Osteoblast (primary cell): ENCODE results near the gene ACER3. TPM values are rescaled to one million over a fixed set of nuclear protein-coding genes. Genes with fewer than 3 reads are reported as not detected.

Experiments
- DNase-seq: peaks from one replicate; pipeline ENCODE4 v3.0.0; 2011; ENCODE audit warnings: low spot score, mixed read lengths; ENCODE audit not compliant: insufficient read length; ENCODE audit errors: missing footprints
- H2AFZ ChIP-seq: 2 replicates; pipeline ENCODE4 v1.6.0; 2011; ENCODE audit warnings: mild to moderate bottlenecking, low read length
- H3K27ac ChIP-seq: 2 replicates; pipeline ENCODE4 v1.5.1; 2011; ENCODE audit warnings: mild to moderate bottlenecking, low read depth, low read length, moderate library complexity
- H3K27me3 ChIP-seq: 2 replicates; pipeline ENCODE4 v1.6.0; 2012; ENCODE audit warnings: mild to moderate bottlenecking, control low read depth, inconsistent platforms, low read length, moderate library complexity; ENCODE audit not compliant: insufficient read depth
- H3K36me3 ChIP-seq: 2 replicates; pipeline ENCODE4 v1.5.1; 2011; ENCODE audit warnings: mild to moderate bottlenecking, low read length, control low read depth, moderate library complexity; ENCODE audit not compliant: insufficient read depth
- H3K4me1 ChIP-seq: 2 replicates; pipeline ENCODE4 v1.5.1; 2011; ENCODE audit warnings: mild to moderate bottlenecking, low read length, control low read depth, moderate library complexity; ENCODE audit not compliant: insufficient read depth
- H3K4me2 ChIP-seq: 2 replicates; pipeline ENCODE4 v1.6.0; 2011; ENCODE audit warnings: mild to moderate bottlenecking, low read length; ENCODE audit not compliant: insufficient read depth
- H3K4me3 ChIP-seq: fragments of 200-600 bp; sonication (generic); 3 replicates; pipeline ENCODE4 v1.5.1; 2012; ENCODE audit warnings: mild to moderate bottlenecking, low read length, inconsistent platforms; ENCODE audit not compliant: insufficient read depth
- H3K79me2 ChIP-seq: 2 replicates; pipeline ENCODE4 v1.6.0; 2012; ENCODE audit warnings: mild to moderate bottlenecking, low read length, control low read depth, inconsistent platforms; ENCODE audit not compliant: insufficient read depth
- H3K9me3 ChIP-seq: 2 replicates; pipeline ENCODE4 v1.5.1; 2011; ENCODE audit warnings: low read depth, low read length, control low read depth
- H4K20me1 ChIP-seq: 2 replicates; pipeline ENCODE4 v1.6.0; 2012; ENCODE audit warnings: mild to moderate bottlenecking, low read length, control low read depth; ENCODE audit not compliant: insufficient read depth
- CTCF ChIP-seq: IDR thresholded peaks from 2 replicates; pipeline ENCODE4 v1.5.1; 2011; ENCODE audit warnings: mild to moderate bottlenecking, low read depth, low read length, moderate library complexity; ENCODE audit errors: extremely low read depth
- total RNA-seq: library from RNA; depleted of rRNA; stranded (reverse); fragments of >200 nt; gene quantifications from 2 replicates; pipeline ENCODE4 v1.2.3, GENCODE V29; 2012

The ACER3 gene
- total RNA-seq, 1 donor: 9.8 TPM

GRCh38 chr11:76995081-76995576 is 134.4 kb downstream of the ACER3 start:
- no peaks in the 10 kb centered on the region for H3K79me2 ChIP-seq
- H3K36me3 ChIP-seq: no peaks in the 10 kb centered on the region
- H3K4me3 ChIP-seq: no peak overlapping the region
- H3K4me2 ChIP-seq: no peak overlapping the region
- H3K4me1 ChIP-seq: no peaks in the 10 kb centered on the region
- peak; percentile 62 for DNase-seq
- TF ChIP-seq CTCF: no peak
- no peaks in the 10 kb centered on the region for H3K9me3 ChIP-seq
- H4K20me1 ChIP-seq: no peaks in the 10 kb centered on the region
- H3K27me3 ChIP-seq: no peaks in the 10 kb centered on the region
- no peak overlapping the region for H3K27ac ChIP-seq
- no peak overlapping the region for H2AFZ ChIP-seq

DNA sequence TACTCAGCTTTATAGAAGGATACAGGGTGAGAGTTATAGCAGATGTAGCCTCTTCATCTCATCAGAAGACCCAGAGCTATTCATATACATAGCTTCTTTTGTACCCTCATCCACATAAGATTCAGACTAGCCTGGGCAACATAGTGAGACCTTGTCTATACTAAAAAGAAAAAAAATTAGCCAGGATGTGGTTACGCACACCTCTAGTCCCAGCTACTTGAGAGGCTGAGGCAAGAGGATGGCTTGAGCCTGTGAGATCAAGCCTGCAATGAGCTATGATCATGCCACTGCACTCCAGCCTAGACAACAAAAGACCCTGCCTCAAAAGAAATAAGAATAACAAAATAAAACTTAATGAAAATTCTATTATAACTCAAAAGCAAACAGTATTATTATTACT is 136.8 kb downstream of the ACER3 start:
- H3K4me1 ChIP-seq: no peaks in the 10 kb centered on the region
- TF ChIP-seq CTCF: no peak
- H2AFZ ChIP-seq: no peak overlapping the region
- no peaks in the 10 kb centered on the region for H3K36me3 ChIP-seq
- H3K4me3 ChIP-seq: no peak overlapping the region
- H3K4me2 ChIP-seq: no peak overlapping the region
- no peaks in the 10 kb centered on the region for H3K79me2 ChIP-seq
- H3K9me3 ChIP-seq: no peaks in the 10 kb centered on the region
- H3K27me3 ChIP-seq: no peaks in the 10 kb centered on the region
- no peak for DNase-seq
- H4K20me1 ChIP-seq: no peaks in the 10 kb centered on the region
- H3K27ac ChIP-seq: no peak overlapping the region

DNA sequence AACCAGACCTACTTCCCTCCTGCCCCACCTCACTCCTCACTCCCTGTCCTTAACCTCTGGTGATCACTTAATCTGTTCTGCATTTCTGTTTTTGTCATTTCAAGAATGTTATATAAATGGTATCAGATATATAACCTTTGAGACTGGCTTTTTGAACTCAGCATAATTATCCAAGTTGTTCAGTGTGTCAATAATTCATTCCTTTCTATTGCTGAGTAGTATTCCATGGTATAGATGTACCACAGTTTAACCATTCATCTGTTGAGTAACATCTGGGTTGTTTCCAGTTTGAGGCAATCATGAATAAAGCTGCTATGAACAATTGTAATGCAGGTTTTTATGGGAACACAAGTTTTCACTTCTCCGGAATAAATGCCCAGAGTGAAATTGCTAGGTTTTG is 138.9 kb downstream of the ACER3 start:
- H3K4me1 ChIP-seq: no peaks in the 10 kb centered on the region
- no peaks in the 10 kb centered on the region for H3K9me3 ChIP-seq
- no peaks in the 10 kb centered on the region for H3K36me3 ChIP-seq
- DNase-seq: no peak
- no peak overlapping the region for H3K4me3 ChIP-seq
- H2AFZ ChIP-seq: no peak overlapping the region
- no peak overlapping the region for H3K4me2 ChIP-seq
- no peaks in the 10 kb centered on the region for H3K79me2 ChIP-seq
- no peaks in the 10 kb centered on the region for H3K27me3 ChIP-seq
- no peak for TF ChIP-seq CTCF
- H3K27ac ChIP-seq: no peak overlapping the region
- no peaks in the 10 kb centered on the region for H4K20me1 ChIP-seq

- no peak overlapping the region for H3K4me2 ChIP-seq
- H3K79me2 ChIP-seq: no peaks in the 10 kb centered on the region
- no peaks in the 10 kb centered on the region for H3K36me3 ChIP-seq
- no peaks in the 10 kb centered on the region for H3K27me3 ChIP-seq
- no peaks in the 10 kb centered on the region for H3K9me3 ChIP-seq
- H3K4me3 ChIP-seq: no peak overlapping the region
- DNase-seq: no peak
- H3K4me1 ChIP-seq: no peaks in the 10 kb centered on the region
- no peak overlapping the region for H2AFZ ChIP-seq
- H3K27ac ChIP-seq: no peak overlapping the region
- TF ChIP-seq CTCF: no peak
- H4K20me1 ChIP-seq: no peaks in the 10 kb centered on the region
These were observed 140.9 kb downstream of the ACER3 start for GRCh38 chr11:77001613-77002012.
